HG03469 (cell line): ENCODE results near the gene VEPH1.

ENCODE experiments used
- ATAC-seq: cut with Tn5 transposase; IDR thresholded peaks from one replicate; pipeline ENCODE4 v1.9.1; 2021; ENCODE audit warnings: mild to moderate bottlenecking, moderate library complexity, moderate number of reproducible peaks; ENCODE audit not compliant: unreplicated experiment

The VEPH1 gene

GRCh38 chr3:157393113-157393512 lies 110.1 kb downstream of the VEPH1 start:
- ATAC-seq = no peak

- no peak for ATAC-seq
Observed at GRCh38 chr3:157392104-157392503, 111.1 kb downstream of the VEPH1 start.

GRCh38 chr3:157390713-157391515 lies 112.3 kb downstream of the VEPH1 start:
- no peak for ATAC-seq

- no peak for ATAC-seq
Observed at GRCh38 chr3:157388976-157389375, 114.2 kb downstream of the VEPH1 start.

GRCh38 chr3:157387708-157388435 lies 115.3 kb downstream of the VEPH1 start:
- no peak for ATAC-seq

GRCh38 chr3:157384491-157384890 lies 118.7 kb downstream of the VEPH1 start:
- no peak for ATAC-seq

- no peak for ATAC-seq
Observed at GRCh38 chr3:157384031-157384430, 119.2 kb downstream of the VEPH1 start.

- ATAC-seq = no peak
Observed at GRCh38 chr3:157381606-157382005, 121.6 kb downstream of the VEPH1 start.

- no peak for ATAC-seq
Observed at GRCh38 chr3:157379525-157380140, 123.6 kb downstream of the VEPH1 start.

- no peak for ATAC-seq
Observed at GRCh38 chr3:157376603-157377300, 126.5 kb downstream of the VEPH1 start.

GRCh38 chr3:157375342-157375986 lies 127.8 kb downstream of the VEPH1 start:
- no peak for ATAC-seq

GRCh38 chr3:157374933-157375332 lies 128.3 kb downstream of the VEPH1 start:
- ATAC-seq = no peak

- ATAC-seq = no peak
Observed at GRCh38 chr3:157373783-157374182, 129.4 kb downstream of the VEPH1 start.

GRCh38 chr3:157370867-157371266 lies 132.3 kb downstream of the VEPH1 start:
- ATAC-seq = no peak

- ATAC-seq = no peak
Observed at GRCh38 chr3:157369727-157370421, 133.3 kb downstream of the VEPH1 start.

- ATAC-seq = no peak
Observed at GRCh38 chr3:157368171-157368570, 135.0 kb downstream of the VEPH1 start.

- ATAC-seq = no peak
Observed at GRCh38 chr3:157363393-157363792, 139.8 kb downstream of the VEPH1 start.

- ATAC-seq = no peak
Observed at GRCh38 chr3:157362348-157362747, 140.9 kb downstream of the VEPH1 start.

GRCh38 chr3:157360044-157360443 lies 143.2 kb downstream of the VEPH1 start:
- ATAC-seq = no peak

- ATAC-seq = no peak
Observed at GRCh38 chr3:157356541-157356940, 146.7 kb downstream of the VEPH1 start.
